ENCODE results near the gene EWSR1.

The EWSR1 gene

DNA sequence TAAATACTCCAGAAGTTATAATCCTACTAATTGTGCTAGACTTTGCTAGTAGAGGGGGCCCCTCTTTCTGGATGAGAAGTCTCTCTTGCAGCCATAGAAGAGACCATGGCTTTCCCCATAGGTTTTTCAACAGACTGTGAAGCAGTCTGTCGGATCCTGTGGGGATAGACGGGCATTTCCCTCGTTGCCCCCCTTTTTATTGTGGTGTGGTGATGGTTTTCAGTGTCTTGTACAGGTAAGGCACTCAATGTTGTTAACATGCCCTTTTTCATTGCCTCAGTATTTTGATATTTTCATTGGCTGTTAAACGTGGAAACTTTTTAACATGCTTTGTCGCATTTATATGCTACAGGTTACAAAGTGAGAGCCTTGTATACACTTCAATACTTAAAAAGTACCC lies 22.0 kb downstream of the EWSR1 start:
- TF ChIP-seq, protein P1, sequence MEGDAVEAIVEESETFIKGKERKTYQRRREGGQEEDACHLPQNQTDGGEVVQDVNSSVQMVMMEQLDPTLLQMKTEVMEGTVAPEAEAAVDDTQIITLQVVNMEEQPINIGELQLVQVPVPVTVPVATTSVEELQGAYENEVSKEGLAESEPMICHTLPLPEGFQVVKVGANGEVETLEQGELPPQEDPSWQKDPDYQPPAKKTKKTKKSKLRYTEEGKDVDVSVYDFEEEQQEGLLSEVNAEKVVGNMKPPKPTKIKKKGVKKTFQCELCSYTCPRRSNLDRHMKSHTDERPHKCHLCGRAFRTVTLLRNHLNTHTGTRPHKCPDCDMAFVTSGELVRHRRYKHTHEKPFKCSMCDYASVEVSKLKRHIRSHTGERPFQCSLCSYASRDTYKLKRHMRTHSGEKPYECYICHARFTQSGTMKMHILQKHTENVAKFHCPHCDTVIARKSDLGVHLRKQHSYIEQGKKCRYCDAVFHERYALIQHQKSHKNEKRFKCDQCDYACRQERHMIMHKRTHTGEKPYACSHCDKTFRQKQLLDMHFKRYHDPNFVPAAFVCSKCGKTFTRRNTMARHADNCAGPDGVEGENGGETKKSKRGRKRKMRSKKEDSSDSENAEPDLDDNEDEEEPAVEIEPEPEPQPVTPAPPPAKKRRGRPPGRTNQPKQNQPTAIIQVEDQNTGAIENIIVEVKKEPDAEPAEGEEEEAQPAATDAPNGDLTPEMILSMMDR (IDR thresholded peaks at IDR 0.05; ENCODE audit: control insufficient read depth, insufficient read depth, low read depth, low read length, missing control alignments): no peak

DNA sequence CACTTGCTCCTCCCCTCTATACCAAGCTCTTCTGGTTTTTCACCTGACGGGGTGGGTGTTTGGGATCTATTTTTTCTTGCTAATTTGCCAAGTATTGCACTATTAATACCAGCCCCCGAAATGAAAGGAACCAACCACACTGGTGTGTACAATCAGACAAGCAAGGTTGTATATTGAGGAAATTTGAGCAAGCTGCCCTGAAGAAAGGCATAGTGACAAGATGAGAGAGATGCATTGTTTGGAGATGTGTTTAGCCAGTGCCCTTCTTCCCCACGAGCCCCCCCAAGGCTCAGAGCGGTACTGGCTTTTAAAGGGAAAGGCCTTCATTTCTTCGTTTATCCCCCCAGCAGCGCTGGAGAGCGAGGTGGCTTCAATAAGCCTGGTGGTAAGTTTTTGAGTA lies 23.1 kb downstream of the EWSR1 start:
- no peak overlapping the region for H3K4me3 ChIP-seq (ENCODE audit: control insufficient read depth, low read depth, low read length)
- DNase-seq (ENCODE audit: low read depth): no peak
- TF ChIP-seq, protein P1 (IDR thresholded peaks at IDR 0.05; ENCODE audit: control insufficient read depth, insufficient read depth, low read depth, low read length, missing control alignments): no peak

More for the DNA sequence above, 22.0 kb downstream of the EWSR1 start:
- no peak overlapping the region for H3K4me3 ChIP-seq (ENCODE audit: control insufficient read depth, low read depth, low read length)
- DNase-seq (ENCODE audit: low read depth): no peak

- TF ChIP-seq, protein P1 (IDR thresholded peaks at IDR 0.05; ENCODE audit: control insufficient read depth, insufficient read depth, low read depth, low read length, missing control alignments): no peak
- DNase-seq (ENCODE audit: low read depth): no peak
- H3K4me3 ChIP-seq (ENCODE audit: control insufficient read depth, low read depth, low read length): no peak overlapping the region
Measured at GRCh38 chr22:29292379-29292778, 24.3 kb downstream of the EWSR1 start.

- DNase-seq (ENCODE audit: low read depth): no peak
- no peak overlapping the region for H3K4me3 ChIP-seq (ENCODE audit: control insufficient read depth, low read depth, low read length)
- TF ChIP-seq, protein P1 (IDR thresholded peaks at IDR 0.05; ENCODE audit: control insufficient read depth, insufficient read depth, low read depth, low read length, missing control alignments): no peak
Measured at GRCh38 chr22:29298641-29299040, 30.6 kb downstream of the EWSR1 start.

- no peak overlapping the region for H3K4me3 ChIP-seq (ENCODE audit: control insufficient read depth, low read depth, low read length)
- TF ChIP-seq, protein P1 (IDR thresholded peaks at IDR 0.05; ENCODE audit: control insufficient read depth, insufficient read depth, low read depth, low read length, missing control alignments): no peak
- DNase-seq (ENCODE audit: low read depth): no peak
Measured at GRCh38 chr22:29299136-29299900, 31.2 kb downstream of the EWSR1 start.

DNA sequence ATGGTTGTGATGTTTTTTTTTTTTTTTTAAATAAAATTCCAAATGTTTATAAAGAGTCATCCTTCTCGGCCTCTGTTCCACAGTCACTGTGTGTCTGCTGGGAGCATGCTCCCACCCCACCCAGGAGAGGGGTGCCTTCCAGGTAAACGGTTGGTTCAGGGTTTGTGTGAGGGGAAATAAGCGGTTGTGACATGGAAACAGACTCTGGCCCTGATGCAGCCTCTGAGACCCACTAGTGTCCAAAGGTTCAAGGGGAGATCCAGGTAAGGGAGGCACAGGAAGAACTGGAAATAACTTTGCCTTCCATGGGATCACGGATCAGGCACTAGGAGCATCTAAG lies 32.4 kb downstream of the EWSR1 start:
- no peak for DNase-seq (ENCODE audit: low read depth)
- no peak overlapping the region for H3K4me3 ChIP-seq (ENCODE audit: control insufficient read depth, low read depth, low read length)
- TF ChIP-seq, protein P1 (IDR thresholded peaks at IDR 0.05; ENCODE audit: control insufficient read depth, insufficient read depth, low read depth, low read length, missing control alignments): no peak
